Stimulated activated naive CD8-positive, alpha-beta T cell treated with anti-CD3 and anti-CD28 coated beads, Interleukin-15, amount 100 ng/mL, for 72 hours (primary cell): Measurements from ENCODE around the gene LRSAM1.

Experiments
- ATAC-seq: fragments of 150-1000 bp; cut with Tn5 transposase; 2 replicates; pipeline ENCODE4 v1.10.0; 2021; ENCODE audit warnings: mild to moderate bottlenecking, moderate library complexity
- DNase-seq, 2 donors: peaks; one replicate each; pipeline ENCODE4 v3.0.0; 2021 to 2022
- H3K27ac Mint-ChIP-seq, 2 donors: one replicate each; pipeline ENCODE4 v1.8.0; 2022; ENCODE audit warnings: mild to moderate bottlenecking in 2 of 2, mixed read lengths in 2 of 2, moderate library complexity in 2 of 2
- H3K27me3 Mint-ChIP-seq: one replicate; pipeline ENCODE4 v1.8.0; 2022; ENCODE audit warnings: mixed read lengths
- H3K4me1 Mint-ChIP-seq: one replicate; pipeline ENCODE4 v1.8.0; 2022; ENCODE audit warnings: mild to moderate bottlenecking, mixed read lengths
- H3K4me3 Mint-ChIP-seq, 2 donors: one replicate each; pipeline ENCODE4 v1.8.0; 2022; ENCODE audit warnings: mild to moderate bottlenecking in 2 of 2, mixed read lengths in 2 of 2, moderate library complexity in 1 of 2
- H3K9me3 Mint-ChIP-seq, 2 donors: one replicate each; pipeline ENCODE4 v1.8.0; 2022; ENCODE audit warnings: mixed read lengths in 2 of 2

The LRSAM1 gene

GRCh38 chr9:127506814-127507750 is 55.8 kb downstream of the LRSAM1 start:
- Mint-ChIP-seq H3K9me3 (no peaks in the 10 kb centered on the region), H3K27ac (no peak overlapping the region), H3K4me3 (no peak overlapping the region), H3K4me1 (no peaks in the 10 kb centered on the region), H3K27me3 (no peaks in the 10 kb centered on the region)
- DNase-seq (no peak), ATAC-seq (no peak)

DNA sequence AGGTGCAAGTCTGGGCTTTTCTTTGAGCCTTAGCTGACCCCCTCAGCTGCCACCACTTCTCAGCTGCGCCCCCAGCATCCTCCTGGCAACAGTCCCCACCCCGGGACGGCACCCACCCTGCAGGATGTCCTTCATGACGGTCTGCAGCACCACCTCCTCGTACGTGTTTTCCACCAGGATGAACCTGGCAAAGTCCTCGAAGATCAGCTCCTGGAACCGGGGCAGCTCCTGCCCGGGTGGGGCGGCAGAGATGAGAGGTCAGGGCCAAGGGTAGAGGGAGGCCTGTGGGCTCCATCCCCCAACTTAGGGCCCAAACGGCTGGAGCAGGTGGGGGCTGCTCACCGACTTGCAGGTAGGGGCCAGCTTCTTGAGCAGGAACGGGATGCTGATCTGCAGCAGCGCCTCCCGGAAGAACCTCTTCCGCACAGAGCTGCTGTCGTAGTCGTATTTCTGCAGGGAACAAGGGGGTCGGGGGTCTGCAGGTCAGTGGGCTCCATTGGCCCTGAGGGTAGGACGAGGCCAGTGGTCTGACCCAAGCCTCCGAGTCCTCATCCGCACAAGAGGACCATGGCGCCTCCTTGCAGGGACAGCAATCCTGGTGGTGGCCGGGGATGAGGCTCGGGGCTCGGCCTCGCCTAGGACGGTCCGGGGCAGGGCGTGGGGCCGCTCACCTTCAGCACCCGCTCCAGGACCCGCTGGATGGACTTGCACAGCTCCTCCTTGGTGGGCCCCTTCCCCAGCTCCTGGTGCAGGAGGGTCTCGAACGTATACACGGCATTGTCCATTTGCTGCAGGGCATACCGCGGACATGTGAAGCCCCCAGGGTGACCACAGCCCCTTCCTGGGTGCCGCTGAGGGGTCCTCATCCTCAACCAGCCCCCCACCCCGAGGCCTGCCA is 56.7 kb downstream of the LRSAM1 start:
- Mint-ChIP-seq H3K27me3 (no peaks in the 10 kb centered on the region), H3K4me1 (no peaks in the 10 kb centered on the region), H3K9me3 (no peaks in the 10 kb centered on the region), H3K27ac (no peak overlapping the region), H3K4me3 (no peak overlapping the region)
- ATAC-seq (no peak), DNase-seq (no peak)

DNA sequence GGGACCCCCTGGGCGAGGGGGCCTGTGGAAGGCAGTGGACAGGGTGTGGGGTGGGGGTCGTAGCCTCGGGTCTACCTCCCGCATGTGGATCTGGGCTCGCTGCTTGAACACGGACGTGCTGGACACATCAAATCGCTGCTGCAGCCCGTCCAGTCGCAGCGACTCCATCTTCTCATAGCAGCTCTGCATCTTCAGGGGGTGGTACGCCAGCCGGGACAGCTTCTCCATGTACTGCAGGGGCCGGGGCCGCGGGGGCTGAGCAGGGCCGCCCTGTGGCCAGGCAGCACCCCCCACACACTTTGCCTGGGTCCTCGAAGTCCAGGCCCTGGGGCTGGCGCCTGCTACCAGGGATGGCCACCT is 57.6 kb downstream of the LRSAM1 start:
- Mint-ChIP-seq H3K4me1 (no peaks in the 10 kb centered on the region), H3K4me3 (no peak overlapping the region), H3K9me3 (no peaks in the 10 kb centered on the region), H3K27me3 (no peaks in the 10 kb centered on the region), H3K27ac (no peak overlapping the region)
- DNase-seq: no peak
- ATAC-seq: no peak

- Mint-ChIP-seq H3K4me3 (no peak overlapping the region), H3K4me1 (no peaks in the 10 kb centered on the region), H3K9me3 (no peaks in the 10 kb centered on the region), H3K27me3 (no peaks in the 10 kb centered on the region), H3K27ac (no peak overlapping the region)
- ATAC-seq (no peak), DNase-seq (no peak)
Observed at GRCh38 chr9:127509261-127509954, 58.1 kb downstream of the LRSAM1 start.

DNA sequence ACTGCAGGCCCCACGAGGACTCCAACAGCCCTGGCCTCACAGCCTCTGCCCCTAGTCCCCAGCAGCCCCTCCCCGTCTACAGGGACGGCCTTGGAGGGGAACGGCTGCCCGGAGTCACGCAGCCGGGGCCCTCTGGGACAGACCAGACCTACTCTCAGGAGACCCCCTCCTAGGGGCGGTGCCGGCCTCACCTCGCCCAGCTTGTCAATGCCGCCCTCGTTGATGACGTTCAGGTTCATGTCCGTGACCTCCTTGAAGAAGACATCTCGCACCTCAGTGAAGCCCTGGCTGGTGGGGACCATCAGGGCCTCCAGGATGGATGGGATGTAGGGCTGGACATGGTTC is 58.6 kb downstream of the LRSAM1 start:
- no peak for ATAC-seq
- Mint-ChIP-seq H3K27me3 (no peaks in the 10 kb centered on the region), H3K4me1 (no peaks in the 10 kb centered on the region), H3K9me3 (no peaks in the 10 kb centered on the region), H3K4me3 (no peak overlapping the region), H3K27ac (no peak overlapping the region)
- no peak for DNase-seq

- H3K9me3 Mint-ChIP-seq: no peaks in the 10 kb centered on the region
- ATAC-seq (no peak), DNase-seq (no peak)
- no peaks in the 10 kb centered on the region for H3K27me3 Mint-ChIP-seq
- H3K4me1 Mint-ChIP-seq: peaks cover 10% of the 10 kb centered on the region
- no peak overlapping the region for H3K27ac Mint-ChIP-seq
- no peak overlapping the region for H3K4me3 Mint-ChIP-seq
Observed at GRCh38 chr9:127514468-127514867, 63.2 kb downstream of the LRSAM1 start.

DNA sequence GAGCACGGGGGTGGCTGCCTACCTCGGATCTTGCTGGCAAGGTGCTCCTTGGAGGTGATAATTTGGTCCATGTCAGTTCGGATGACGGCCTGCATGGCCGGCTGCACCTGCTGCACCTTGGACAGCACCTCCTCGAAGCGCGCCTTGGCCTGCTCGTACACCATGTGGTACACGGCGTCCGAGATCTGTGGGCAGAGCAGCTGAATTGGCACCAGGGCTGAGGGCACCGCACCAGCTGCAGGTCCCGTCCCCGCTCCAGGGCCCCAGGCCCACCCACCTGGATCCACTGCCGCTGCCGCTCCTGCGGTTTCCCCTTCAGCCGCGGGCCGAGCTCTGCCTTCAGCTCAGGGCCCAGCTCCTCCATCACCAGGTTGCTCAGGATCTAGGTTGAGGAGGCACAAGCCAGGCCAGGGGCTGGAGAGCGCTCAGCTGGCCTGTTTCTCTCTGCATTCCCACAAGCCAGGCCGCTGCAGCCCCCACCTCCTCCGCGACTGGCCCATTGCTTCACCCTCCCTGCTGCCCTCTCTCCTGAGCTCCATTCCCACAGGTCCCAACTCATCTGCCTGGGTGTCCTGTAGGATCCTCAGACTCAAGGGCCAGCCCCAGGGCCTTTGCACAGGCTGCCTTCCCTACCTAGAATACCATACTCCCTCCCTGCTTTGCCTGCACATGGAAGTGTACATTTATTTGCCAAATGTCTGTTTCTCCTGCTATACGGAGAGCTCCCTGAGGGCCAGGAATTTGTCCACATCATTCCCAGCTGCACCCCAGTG is 65.7 kb downstream of the LRSAM1 start:
- peaks cover 15% of the 10 kb centered on the region for H3K4me1 Mint-ChIP-seq
- no peak for DNase-seq
- no peak overlapping the region for H3K27ac Mint-ChIP-seq
- no peak overlapping the region for H3K4me3 Mint-ChIP-seq
- no peak for ATAC-seq
- no peaks in the 10 kb centered on the region for H3K27me3 Mint-ChIP-seq
- no peaks in the 10 kb centered on the region for H3K9me3 Mint-ChIP-seq

DNA sequence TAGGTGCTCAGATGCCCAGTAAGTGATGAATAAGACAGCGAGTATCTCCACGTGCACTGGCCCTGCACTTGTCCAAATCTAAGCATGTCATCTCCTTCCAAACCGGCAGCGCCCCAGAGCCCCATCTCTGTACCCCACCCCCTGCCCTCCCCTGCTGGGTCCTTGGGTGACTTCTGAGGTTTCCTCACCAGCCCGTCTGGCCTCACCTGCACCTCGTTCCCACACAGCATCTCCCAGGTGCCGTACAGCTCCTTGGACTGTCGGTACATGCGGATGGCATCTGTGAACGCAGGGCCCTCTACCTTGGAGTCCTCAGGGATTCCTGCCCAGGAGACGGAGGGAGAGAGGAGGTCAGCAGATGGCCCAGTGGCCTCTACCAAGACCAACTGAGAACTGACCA is 66.3 kb downstream of the LRSAM1 start:
- H3K9me3 Mint-ChIP-seq: peaks cover 1 to 2% of the 10 kb centered on the region in 2 donors
- no peak overlapping the region for H3K4me3 Mint-ChIP-seq
- no peak for ATAC-seq
- no peaks in the 10 kb centered on the region for H3K27me3 Mint-ChIP-seq
- no peak for DNase-seq
- peaks cover 15% of the 10 kb centered on the region for H3K4me1 Mint-ChIP-seq
- H3K27ac Mint-ChIP-seq: no peak overlapping the region

GRCh38 chr9:127518091-127518856 is 67.0 kb downstream of the LRSAM1 start:
- no peak overlapping the region for H3K4me3 Mint-ChIP-seq
- peaks cover 15% of the 10 kb centered on the region for H3K4me1 Mint-ChIP-seq
- DNase-seq (no peak), ATAC-seq (no peak)
- peaks cover 7 to 9% of the 10 kb centered on the region in 2 donors for H3K9me3 Mint-ChIP-seq
- no peaks in the 10 kb centered on the region for H3K27me3 Mint-ChIP-seq
- H3K27ac Mint-ChIP-seq: no peak overlapping the region

DNA sequence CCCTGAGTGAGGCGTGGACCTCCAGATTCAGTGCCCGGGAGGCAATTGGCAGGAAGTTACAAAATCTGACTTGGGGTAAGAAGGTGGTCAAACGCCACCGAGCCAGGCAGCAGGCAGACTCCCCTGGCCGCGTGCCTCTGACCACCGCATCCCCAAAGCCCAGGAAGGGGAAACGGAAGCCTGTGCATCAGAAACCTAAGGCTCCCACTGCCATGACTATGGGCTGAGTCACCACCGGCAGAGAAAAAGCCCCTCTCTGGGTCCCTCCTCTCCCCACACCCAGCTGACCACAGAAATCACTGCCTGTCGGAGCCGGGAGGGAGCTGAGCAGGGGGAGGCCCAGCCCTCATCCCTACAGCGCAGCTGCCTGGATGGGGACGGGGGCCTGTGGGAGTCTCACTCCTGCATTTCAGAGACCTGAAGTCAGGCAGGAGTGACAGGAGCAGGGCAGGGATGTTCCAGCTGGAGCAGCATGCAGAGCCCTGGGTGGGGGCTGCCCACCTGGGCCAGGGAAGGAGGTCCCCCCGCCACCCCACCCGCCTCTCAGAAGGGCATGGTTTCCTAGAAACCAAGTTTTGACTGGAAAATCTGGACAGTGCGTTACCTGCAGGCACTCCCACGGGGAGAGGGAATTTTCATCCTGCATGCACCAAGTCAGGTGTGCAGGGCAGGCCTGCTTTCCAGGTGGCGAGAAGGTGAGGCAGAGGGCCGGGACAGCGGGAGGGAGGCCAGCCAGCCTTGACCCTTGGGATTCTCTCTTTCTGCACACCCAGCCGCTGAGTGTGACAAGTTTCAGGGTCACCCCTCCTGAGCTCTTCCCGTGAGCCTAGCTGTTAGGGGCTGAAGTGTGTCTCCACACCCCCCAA is 68.2 kb downstream of the LRSAM1 start:
- ATAC-seq: peak; percentile 94
- Mint-ChIP-seq H3K4me3 (peak overlapping the region in 1 of 2 donors; percentile 42), H3K4me1 (peaks cover 15% of the 10 kb centered on the region), H3K27me3 (no peaks in the 10 kb centered on the region), H3K27ac (peak overlapping the region in 1 of 2 donors; percentile 10), H3K9me3 (peaks cover 7 to 15% of the 10 kb centered on the region in 2 donors)
- peak; percentile 42 to 67 for DNase-seq

DNA sequence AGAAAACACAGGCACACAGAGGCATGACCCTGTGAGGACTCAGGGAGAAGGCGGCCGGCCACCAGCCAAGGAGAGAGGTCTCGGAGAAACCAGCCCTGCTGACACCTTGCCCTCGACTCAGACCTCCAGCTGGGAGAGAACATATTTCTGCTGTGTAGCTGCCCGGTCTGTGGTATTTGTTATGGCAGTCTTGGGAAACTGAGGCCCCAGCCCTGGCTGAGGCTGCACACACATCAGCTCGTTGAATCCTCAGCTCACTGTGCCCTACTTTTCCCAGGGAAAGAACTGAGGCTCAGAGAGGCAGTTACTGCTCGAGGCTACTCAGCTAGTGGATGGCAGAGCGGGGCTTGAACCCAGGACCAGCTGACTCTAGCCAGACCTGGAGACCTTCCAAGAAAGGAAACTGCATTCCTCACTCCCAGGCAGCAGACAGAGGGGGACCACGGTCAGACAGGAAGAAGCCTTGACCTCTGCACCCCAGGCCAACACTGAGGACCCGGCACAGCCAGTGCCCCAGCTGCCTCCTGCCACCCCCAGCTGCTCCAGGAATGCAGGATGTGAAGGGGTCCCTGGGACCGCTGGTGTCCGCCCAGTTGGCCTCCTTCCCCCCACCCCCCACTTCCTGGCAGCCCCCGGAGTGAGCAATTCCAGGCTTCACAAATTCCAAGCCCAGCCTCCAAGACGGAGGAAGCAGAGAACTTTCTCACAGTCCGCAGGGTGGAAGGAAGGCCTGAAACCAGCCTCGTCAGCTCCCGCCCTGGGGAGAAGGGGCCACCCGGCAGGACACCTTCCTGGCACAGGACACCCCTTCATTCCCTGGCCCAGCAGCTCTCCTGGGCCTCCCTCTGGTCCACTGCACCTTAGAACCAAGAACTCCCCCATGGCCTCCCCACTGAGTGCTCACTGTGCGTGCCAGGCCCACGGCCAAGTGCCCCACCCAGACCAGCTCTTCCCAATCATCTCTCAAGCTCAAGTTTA is 69.9 kb downstream of the LRSAM1 start:
- peaks cover 12 to 25% of the 10 kb centered on the region in 2 donors for H3K9me3 Mint-ChIP-seq
- ATAC-seq (no peak), DNase-seq (no peak)
- H3K4me1 Mint-ChIP-seq: peaks cover 15% of the 10 kb centered on the region
- no peak overlapping the region for H3K4me3 Mint-ChIP-seq
- no peaks in the 10 kb centered on the region for H3K27me3 Mint-ChIP-seq
- H3K27ac Mint-ChIP-seq: no peak overlapping the region

- Mint-ChIP-seq H3K27me3 (no peaks in the 10 kb centered on the region), H3K27ac (no peak overlapping the region)
- ATAC-seq: no peak
Observed at GRCh38 chr9:127521919-127522304, 70.6 kb downstream of the LRSAM1 start.

DNA sequence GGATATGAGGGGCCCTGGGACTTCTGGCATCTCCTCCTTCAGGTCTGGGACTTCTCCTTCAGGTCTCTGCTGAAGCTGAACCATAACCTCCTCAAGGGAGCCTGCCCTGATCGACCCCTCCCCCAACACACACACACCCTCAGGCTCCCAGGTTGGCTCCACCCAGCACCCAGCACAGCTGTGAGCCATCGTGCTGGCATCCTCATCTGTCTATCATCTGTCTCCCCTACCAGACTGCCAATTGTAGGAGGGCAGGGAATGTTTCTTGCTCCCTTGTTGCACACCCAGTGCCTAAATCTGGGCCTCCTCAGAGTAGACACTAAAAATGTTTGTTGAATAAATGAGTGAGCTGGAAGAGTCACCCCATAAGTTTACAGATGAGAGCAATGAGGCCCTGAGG is 71.4 kb downstream of the LRSAM1 start:
- ATAC-seq (no peak), DNase-seq (no peak)
- H3K27me3 Mint-ChIP-seq: no peaks in the 10 kb centered on the region
- H3K27ac Mint-ChIP-seq: no peak overlapping the region
- H3K4me3 Mint-ChIP-seq: no peak overlapping the region
- peaks cover 16 to 30% of the 10 kb centered on the region in 2 donors for H3K9me3 Mint-ChIP-seq
- peaks cover 15% of the 10 kb centered on the region for H3K4me1 Mint-ChIP-seq

More at GRCh38 chr9:127521919-127522304, 70.6 kb downstream of the LRSAM1 start:
- Mint-ChIP-seq H3K4me3 (no peak overlapping the region), H3K4me1 (peaks cover 15% of the 10 kb centered on the region), H3K9me3 (peaks cover 16 to 30% of the 10 kb centered on the region in 2 donors)
- no peak for DNase-seq
